Measurements from ENCODE around the gene OR52A5.
"Not testable (repeated sequence)": the region's sequence is repeated elsewhere in the genome, so short reads cannot be mapped to it uniquely, and the experiment has no call there.

Gene OR52A5

GRCh38 chr11:5137996-5138395 lies at the start of gene OR52A5:
Gene OR52A5, minus strand, starts transcription at chr11:5138356. Its CDS starts 5,714 bp downstream, at chr11:5132642.
- no peak for DNase-seq (ENCODE audit: low read depth)

GRCh38 chr11:5178046-5178837 lies 40.1 kb upstream of the OR52A5 start:
- no peak for DNase-seq (ENCODE audit: low read depth)

GRCh38 chr11:5174934-5175333 lies 36.8 kb upstream of the OR52A5 start:
- no peak for DNase-seq (ENCODE audit: low read depth)

GRCh38 chr11:5171856-5172255 lies 33.7 kb upstream of the OR52A5 start:
- no peak for DNase-seq (ENCODE audit: low read depth)

- not testable (repeated sequence) for DNase-seq (ENCODE audit: low read depth)
These were observed 27.7 kb upstream of the OR52A5 start for GRCh38 chr11:5165898-5166297.

- not testable (repeated sequence) for DNase-seq (ENCODE audit: low read depth)
These were observed 26.7 kb upstream of the OR52A5 start for GRCh38 chr11:5164807-5165206.

GRCh38 chr11:5161045-5161444 lies 22.9 kb upstream of the OR52A5 start:
- not testable (repeated sequence) for DNase-seq (ENCODE audit: low read depth)

- not testable (repeated sequence) for DNase-seq (ENCODE audit: low read depth)
These were observed 22.1 kb upstream of the OR52A5 start for GRCh38 chr11:5160217-5160616.

- DNase-seq (ENCODE audit: low read depth), result no peak
These were observed 21.6 kb upstream of the OR52A5 start for GRCh38 chr11:5159806-5160205.

GRCh38 chr11:5154657-5155056 lies 16.5 kb upstream of the OR52A5 start, which contains the start of gene OR52A1:
Gene OR52A1, minus strand, starts transcription at chr11:5154757. Its CDS starts 2,388 bp downstream, at chr11:5152369.
- DNase-seq (ENCODE audit: low read depth), result no peak

- no peak for DNase-seq (ENCODE audit: low read depth)
These were observed 15.6 kb upstream of the OR52A5 start for GRCh38 chr11:5153574-5154431.

- DNase-seq (ENCODE audit: low read depth), result no peak
These were observed 13.6 kb upstream of the OR52A5 start for GRCh38 chr11:5151713-5152153.

GRCh38 chr11:5144206-5144605 lies 6.0 kb upstream of the OR52A5 start:
- not testable (repeated sequence) for DNase-seq (ENCODE audit: low read depth)

- no peak for DNase-seq (ENCODE audit: low read depth)
These were observed 1.1 kb downstream of the OR52A5 start for GRCh38 chr11:5137014-5137413.

- DNase-seq (ENCODE audit: low read depth), result no peak
These were observed 1.9 kb downstream of the OR52A5 start for GRCh38 chr11:5136261-5136660.

GRCh38 chr11:5131584-5132335 lies 6.4 kb downstream of the OR52A5 start:
- DNase-seq (ENCODE audit: low read depth), result no peak

GRCh38 chr11:5129457-5129877 lies 8.7 kb downstream of the OR52A5 start:
- no peak for DNase-seq (ENCODE audit: low read depth)

- no peak for DNase-seq (ENCODE audit: low read depth)
These were observed 13.1 kb downstream of the OR52A5 start for GRCh38 chr11:5124891-5125620.

- peak; percentile 1 for DNase-seq (ENCODE audit: low read depth)
These were observed 14.2 kb downstream of the OR52A5 start for GRCh38 chr11:5123802-5124521.

- DNase-seq (ENCODE audit: low read depth), result no peak
These were observed 19.3 kb downstream of the OR52A5 start for GRCh38 chr11:5118893-5119292.

- no peak for DNase-seq (ENCODE audit: low read depth)
These were observed 20.6 kb downstream of the OR52A5 start for GRCh38 chr11:5117588-5117987.
